HepG2 (cell line): ENCODE data around the gene LYRM4. TPM values are rescaled to one million over a fixed set of nuclear protein-coding genes. Genes with fewer than 3 reads are reported as not detected.
A peak's percentile ranks its signal among the peaks of the same experiment; 100 is the strongest.

ENCODE experiments used
- ATF3 ChIP-seq: sonication (generic); formaldehyde crosslinking; IDR thresholded peaks from 2 replicates; pipeline ENCODE4 v1.4.0; 2020; ENCODE audit warnings: missing genetic modification reagents
- ATF7-NPFF ChIP-seq: sonication (generic); formaldehyde crosslinking; IDR thresholded peaks from 2 replicates; pipeline ENCODE4 v1.8.1; 2023; ENCODE audit warnings: mild to moderate bottlenecking, low read depth, missing genetic modification reagents, moderate library complexity
- DRAP1 ChIP-seq: IDR thresholded peaks from 2 replicates; pipeline ENCODE4 v1.6.1; 2016; ENCODE audit warnings: missing genetic modification reagents, missing compliant biosample characterization
- IRF9 ChIP-seq: sonication (generic); formaldehyde crosslinking; IDR thresholded peaks from 2 replicates; pipeline ENCODE4 v1.8.0; 2022; ENCODE audit warnings: missing genetic modification reagents, mild to moderate bottlenecking, borderline replicate concordance
- MTERF4 ChIP-seq: sonication (generic); formaldehyde crosslinking; IDR thresholded peaks from 2 replicates; pipeline ENCODE4 v1.8.0; 2023; ENCODE audit warnings: mild to moderate bottlenecking, missing genetic modification reagents
- MZF1 ChIP-seq: sonication (generic); formaldehyde crosslinking; IDR thresholded peaks from 2 replicates; pipeline ENCODE4 v1.8.1; 2023; ENCODE audit warnings: mild to moderate bottlenecking, missing genetic modification reagents, borderline replicate concordance
- PAF1 ChIP-seq: IDR thresholded peaks from 2 replicates; pipeline ENCODE4 v1.6.1; 2016; ENCODE audit warnings: missing genetic modification reagents, missing compliant biosample characterization
- RAD21 ChIP-seq: fragments of 450-650 bp; formaldehyde crosslinking; IDR thresholded peaks from 2 replicates; pipeline ENCODE4 v1.5.0; 2020; ENCODE audit warnings: mild to moderate bottlenecking
- RFXANK ChIP-seq: IDR thresholded peaks from 2 replicates; pipeline ENCODE4 v1.6.1; 2016
- ZBTB38 ChIP-seq: sonication (generic); formaldehyde crosslinking; IDR thresholded peaks from 2 replicates; pipeline ENCODE4 v1.5.1; 2020; ENCODE audit warnings: mild to moderate bottlenecking, missing genetic modification reagents
- ZNF280D ChIP-seq: sonication (generic); formaldehyde crosslinking; IDR thresholded peaks from 2 replicates; pipeline ENCODE4 v1.5.1; 2020; ENCODE audit warnings: mild to moderate bottlenecking, missing genetic modification reagents
- ZNF329 ChIP-seq: sonication (generic); formaldehyde crosslinking; IDR thresholded peaks from 2 replicates; pipeline ENCODE4 v1.9.0; 2021; ENCODE audit warnings: low read depth, mild to moderate bottlenecking, missing genetic modification reagents
- polyA plus RNA-seq, 8 experiments: library from polyadenylated mRNA; depleted of rRNA in 3 of 8; stranded (reverse) in 7 of 8; unstranded in 1 of 8; fragments of >200 nt; fragmentation: Illumina TruSeq in 4 of 8; extraction: Trizol in 4 of 8; gene quantifications; 2 replicates each; pipeline versions ENCODE4 v1.2.1 to v1.2.3, GENCODE V29; 2011 to 2016; ENCODE audit warnings: low read depth in 4 of 8, missing spikeins in 1 of 8, mixed read lengths in 1 of 8; ENCODE audit not compliant: insufficient read depth in 1 of 8
- total RNA-seq, 5 experiments: library from RNA; depleted of rRNA; stranded (reverse); fragments of >200 nt; fragmentation: Illumina TruSeq; extraction: Trizol; gene quantifications; 2 replicates each; pipeline ENCODE4 v1.2.3, GENCODE V29; 2016; ENCODE audit warnings: low read depth in 1 of 5
- TF ChIP-seq, protein P1 (sequence below), 2 experiments: IDR thresholded peaks; 2 replicates each; pipeline ENCODE4 v1.6.1; 2011 to 2012; ENCODE audit warnings: low read length in 2 of 2, borderline replicate concordance in 1 of 2, low read depth in 1 of 2, mild to moderate bottlenecking in 1 of 2, moderate library complexity in 1 of 2
- TF ChIP-seq, protein P2 (sequence below): sonication (generic); formaldehyde crosslinking; IDR thresholded peaks from 2 replicates; pipeline ENCODE4 v1.5.1; 2020; ENCODE audit warnings: missing genetic modification reagents, mild to moderate bottlenecking, borderline replicate concordance

Gene LYRM4
- total and polyA plus RNA-seq, 2 of the 13 experiments (the other 11 are each of a cell fraction or from before 2014, with no cell fraction given) = 64.6 to 67.5 TPM

GRCh38 chr6:5068153-5068751 is 192.5 kb downstream of the LYRM4 start (continued):
- peak; percentile 99 for TF ChIP-seq ZNF280D (CRISPR knock-in tag)
- TF ChIP-seq DRAP1 (CRISPR knock-in tag) = peak; percentile 82
- TF ChIP-seq ZBTB38 = peak; percentile 99
- peak; percentile 77; the same call in 1 of the 2 replicates for TF ChIP-seq ATF3 (CRISPR knock-in tag)
- TF ChIP-seq MTERF4 (CRISPR knock-in tag) = peak; percentile 67; the same call in 1 of the 2 replicates
- TF ChIP-seq IRF9 (CRISPR knock-in tag) = peak; percentile 99
- TF ChIP-seq, protein P1, sequence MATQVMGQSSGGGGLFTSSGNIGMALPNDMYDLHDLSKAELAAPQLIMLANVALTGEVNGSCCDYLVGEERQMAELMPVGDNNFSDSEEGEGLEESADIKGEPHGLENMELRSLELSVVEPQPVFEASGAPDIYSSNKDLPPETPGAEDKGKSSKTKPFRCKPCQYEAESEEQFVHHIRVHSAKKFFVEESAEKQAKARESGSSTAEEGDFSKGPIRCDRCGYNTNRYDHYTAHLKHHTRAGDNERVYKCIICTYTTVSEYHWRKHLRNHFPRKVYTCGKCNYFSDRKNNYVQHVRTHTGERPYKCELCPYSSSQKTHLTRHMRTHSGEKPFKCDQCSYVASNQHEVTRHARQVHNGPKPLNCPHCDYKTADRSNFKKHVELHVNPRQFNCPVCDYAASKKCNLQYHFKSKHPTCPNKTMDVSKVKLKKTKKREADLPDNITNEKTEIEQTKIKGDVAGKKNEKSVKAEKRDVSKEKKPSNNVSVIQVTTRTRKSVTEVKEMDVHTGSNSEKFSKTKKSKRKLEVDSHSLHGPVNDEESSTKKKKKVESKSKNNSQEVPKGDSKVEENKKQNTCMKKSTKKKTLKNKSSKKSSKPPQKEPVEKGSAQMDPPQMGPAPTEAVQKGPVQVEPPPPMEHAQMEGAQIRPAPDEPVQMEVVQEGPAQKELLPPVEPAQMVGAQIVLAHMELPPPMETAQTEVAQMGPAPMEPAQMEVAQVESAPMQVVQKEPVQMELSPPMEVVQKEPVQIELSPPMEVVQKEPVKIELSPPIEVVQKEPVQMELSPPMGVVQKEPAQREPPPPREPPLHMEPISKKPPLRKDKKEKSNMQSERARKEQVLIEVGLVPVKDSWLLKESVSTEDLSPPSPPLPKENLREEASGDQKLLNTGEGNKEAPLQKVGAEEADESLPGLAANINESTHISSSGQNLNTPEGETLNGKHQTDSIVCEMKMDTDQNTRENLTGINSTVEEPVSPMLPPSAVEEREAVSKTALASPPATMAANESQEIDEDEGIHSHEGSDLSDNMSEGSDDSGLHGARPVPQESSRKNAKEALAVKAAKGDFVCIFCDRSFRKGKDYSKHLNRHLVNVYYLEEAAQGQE (IDR thresholded peaks at IDR 0.05; ENCODE audit: borderline replicate concordance in 1 of 2, low read depth in 1 of 2, low read length in 2 of 2) = peak in 1 of 2 experiments; percentile 77; a peak in 1 of 4 replicates
- 0 out of 2 replicates have a peak, but pooled peaks have one; percentile 71 for TF ChIP-seq MZF1 (CRISPR knock-in tag)
- TF ChIP-seq, protein P2, sequence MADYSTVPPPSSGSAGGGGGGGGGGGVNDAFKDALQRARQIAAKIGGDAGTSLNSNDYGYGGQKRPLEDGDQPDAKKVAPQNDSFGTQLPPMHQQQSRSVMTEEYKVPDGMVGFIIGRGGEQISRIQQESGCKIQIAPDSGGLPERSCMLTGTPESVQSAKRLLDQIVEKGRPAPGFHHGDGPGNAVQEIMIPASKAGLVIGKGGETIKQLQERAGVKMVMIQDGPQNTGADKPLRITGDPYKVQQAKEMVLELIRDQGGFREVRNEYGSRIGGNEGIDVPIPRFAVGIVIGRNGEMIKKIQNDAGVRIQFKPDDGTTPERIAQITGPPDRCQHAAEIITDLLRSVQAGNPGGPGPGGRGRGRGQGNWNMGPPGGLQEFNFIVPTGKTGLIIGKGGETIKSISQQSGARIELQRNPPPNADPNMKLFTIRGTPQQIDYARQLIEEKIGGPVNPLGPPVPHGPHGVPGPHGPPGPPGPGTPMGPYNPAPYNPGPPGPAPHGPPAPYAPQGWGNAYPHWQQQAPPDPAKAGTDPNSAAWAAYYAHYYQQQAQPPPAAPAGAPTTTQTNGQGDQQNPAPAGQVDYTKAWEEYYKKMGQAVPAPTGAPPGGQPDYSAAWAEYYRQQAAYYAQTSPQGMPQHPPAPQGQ = peak; percentile 80; the same call in 1 of the 2 replicates
- 0 out of 2 replicates have a peak, but pooled peaks have one; percentile 54 for TF ChIP-seq ATF7-NPFF (CRISPR knock-in tag)
- TF ChIP-seq PAF1 (CRISPR knock-in tag) = no peak
- TF ChIP-seq ZNF329 (CRISPR knock-in tag) = peak; percentile 76; the same call in 1 of the 2 replicates
- peak; percentile 66; the same call in 1 of the 2 replicates for TF ChIP-seq RAD21 (CRISPR knock-in tag)
- peak; percentile 92; the same call in 1 of the 2 replicates for TF ChIP-seq RFXANK (CRISPR knock-in tag)
